GM21528 (cell line): ENCODE results near the gene CD2AP.
"Not testable (repeated sequence)": the region's sequence is repeated elsewhere in the genome, so short reads cannot be mapped to it uniquely, and the experiment has no call there.

ENCODE experiments used
- ATAC-seq: cut with Tn5 transposase; IDR thresholded peaks from one replicate; pipeline ENCODE4 v1.9.1; 2021; ENCODE audit warnings: mild to moderate bottlenecking, moderate library complexity; ENCODE audit not compliant: unreplicated experiment, low FRiP score

Gene CD2AP

GRCh38 chr6:47628448-47629272 is 151.1 kb downstream of the CD2AP start:
- no peak for ATAC-seq

GRCh38 chr6:47629954-47630353 is 152.4 kb downstream of the CD2AP start:
- no peak for ATAC-seq

GRCh38 chr6:47630587-47630986 is 153.0 kb downstream of the CD2AP start:
- ATAC-seq = no peak

DNA sequence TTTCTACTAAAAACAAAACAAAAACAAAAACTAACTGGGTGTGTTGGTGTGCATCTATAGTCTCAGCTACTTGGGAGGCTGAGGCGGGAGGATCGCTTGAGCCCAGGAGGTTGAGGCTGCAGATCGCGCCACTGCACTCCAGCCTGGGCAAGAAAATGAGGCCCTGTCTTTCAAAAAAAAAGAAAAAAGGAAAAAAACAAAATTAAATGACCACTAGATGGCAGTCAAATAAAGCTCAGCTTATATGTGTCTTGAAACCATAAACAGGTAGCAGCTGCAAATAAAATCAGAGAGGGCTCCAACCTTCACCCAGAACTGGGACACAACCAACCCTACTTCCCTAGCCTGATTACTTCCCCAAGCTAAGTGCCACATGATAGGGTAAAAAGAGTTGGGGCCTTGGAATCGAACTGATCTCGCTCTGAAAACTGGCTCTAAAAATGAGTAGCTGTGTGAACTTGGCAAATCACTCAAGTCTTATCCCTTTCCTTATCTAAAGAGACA is 153.7 kb downstream of the CD2AP start:
- ATAC-seq = peak; percentile 56

DNA sequence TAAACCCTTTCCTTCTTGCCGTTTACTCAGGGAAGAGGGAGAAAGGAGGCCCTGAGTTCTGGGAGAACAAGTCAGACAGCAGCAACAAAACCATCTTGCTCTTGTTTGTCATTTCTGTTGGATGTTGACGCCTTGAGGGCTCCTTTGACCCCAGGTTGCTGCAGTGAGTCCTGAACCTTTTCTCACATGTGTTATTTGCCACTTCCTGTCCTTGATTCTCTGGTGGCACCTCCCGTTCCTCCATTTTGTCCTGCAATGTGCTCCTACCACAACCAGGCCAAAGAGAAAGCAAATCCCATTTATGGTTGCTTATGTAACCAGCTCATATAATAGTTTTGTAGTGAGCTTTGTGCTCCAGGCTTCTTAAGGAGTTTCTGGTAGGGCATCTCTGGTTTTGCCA is 154.2 kb downstream of the CD2AP start:
- no peak for ATAC-seq

DNA sequence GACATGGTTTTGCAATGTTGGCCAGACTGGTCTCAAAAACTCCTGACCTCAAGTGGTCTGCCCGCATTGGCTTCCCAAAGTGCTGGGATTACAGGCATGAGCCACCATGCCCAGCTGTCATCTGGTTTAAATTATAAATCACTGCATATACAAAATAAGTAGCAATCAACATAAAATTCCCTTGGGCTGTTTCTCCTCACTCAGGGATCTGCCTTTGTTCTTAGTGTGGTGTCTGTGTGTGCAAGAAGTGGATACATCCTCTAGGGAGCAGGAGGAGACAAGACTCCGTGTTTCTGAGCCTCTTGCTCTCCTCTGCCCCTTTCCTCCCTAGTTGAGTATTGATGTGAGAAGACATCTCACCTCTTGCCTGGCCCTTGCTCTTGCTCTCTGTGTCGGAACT is 155.6 kb downstream of the CD2AP start:
- no peak for ATAC-seq

GRCh38 chr6:47634210-47635047 is 156.8 kb downstream of the CD2AP start:
- ATAC-seq = no peak

GRCh38 chr6:47646689-47647088 is 169.1 kb downstream of the CD2AP start:
- no peak for ATAC-seq

DNA sequence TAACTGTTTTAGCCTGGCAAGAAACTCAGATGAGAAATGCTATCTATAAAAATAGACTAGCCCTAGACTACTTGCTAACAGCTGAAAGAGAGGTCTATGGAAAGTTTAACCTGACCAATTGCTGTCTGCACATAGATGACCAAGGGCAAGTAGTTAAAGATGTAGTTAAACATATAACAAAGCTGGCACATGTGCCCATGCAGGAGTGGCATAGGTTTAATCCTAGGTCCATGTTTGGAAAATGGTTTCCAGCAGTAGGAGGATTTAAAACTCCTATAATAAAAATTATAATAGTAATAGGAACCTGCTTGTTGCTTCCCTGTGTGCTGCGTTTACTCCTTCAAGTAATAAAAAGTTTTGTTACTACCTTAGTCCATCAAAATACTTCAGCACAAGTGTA is 169.6 kb downstream of the CD2AP start:
- no peak for ATAC-seq

GRCh38 chr6:47647626-47648025 is 170.0 kb downstream of the CD2AP start:
- ATAC-seq = not testable (repeated sequence)

- ATAC-seq = no peak
Observed at GRCh38 chr6:47648031-47648430, 170.4 kb downstream of the CD2AP start.

GRCh38 chr6:47650553-47651432 is 173.2 kb downstream of the CD2AP start:
- no peak for ATAC-seq

DNA sequence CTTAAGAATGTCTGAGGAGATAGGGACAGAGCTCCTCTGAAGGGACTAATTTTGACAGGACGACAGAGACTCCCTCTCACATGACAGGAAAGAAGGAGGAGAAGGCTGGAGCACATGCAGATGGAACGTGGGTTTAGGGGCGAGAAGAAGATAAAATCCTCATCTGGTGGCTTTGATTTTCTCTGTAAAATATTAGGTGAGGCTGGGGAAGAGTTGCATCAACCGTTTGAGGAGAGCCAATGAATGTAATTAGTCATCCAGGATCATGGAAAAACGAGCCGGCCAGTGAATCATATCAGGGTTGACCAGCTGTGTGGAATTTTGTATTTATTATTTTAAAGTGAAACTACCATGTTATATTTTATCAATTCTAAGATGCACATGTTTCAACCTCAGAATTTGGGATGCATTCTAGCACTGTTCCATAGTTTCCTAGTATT is 173.9 kb downstream of the CD2AP start:
- ATAC-seq = no peak

DNA sequence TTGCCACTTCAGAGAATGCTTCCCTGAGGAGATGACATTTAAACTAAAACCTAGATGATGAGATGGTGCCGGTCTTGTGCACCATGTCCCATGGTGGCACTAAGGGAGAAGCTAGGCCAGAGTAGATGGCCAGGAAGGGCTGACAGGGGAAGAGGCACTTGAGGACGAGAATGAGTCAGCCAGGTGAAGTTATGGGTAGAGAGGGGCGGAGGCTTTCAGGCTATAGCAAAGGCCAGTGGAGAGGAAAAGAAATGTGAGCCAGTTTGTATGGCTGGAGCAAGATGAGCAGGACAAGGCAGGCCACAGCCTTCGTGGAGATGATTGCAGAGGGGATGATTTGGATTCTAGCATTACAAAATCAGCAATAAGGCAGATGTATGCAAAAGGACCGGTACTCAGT is 176.1 kb downstream of the CD2AP start:
- no peak for ATAC-seq

GRCh38 chr6:47654255-47654654 is 176.7 kb downstream of the CD2AP start:
- no peak for ATAC-seq

DNA sequence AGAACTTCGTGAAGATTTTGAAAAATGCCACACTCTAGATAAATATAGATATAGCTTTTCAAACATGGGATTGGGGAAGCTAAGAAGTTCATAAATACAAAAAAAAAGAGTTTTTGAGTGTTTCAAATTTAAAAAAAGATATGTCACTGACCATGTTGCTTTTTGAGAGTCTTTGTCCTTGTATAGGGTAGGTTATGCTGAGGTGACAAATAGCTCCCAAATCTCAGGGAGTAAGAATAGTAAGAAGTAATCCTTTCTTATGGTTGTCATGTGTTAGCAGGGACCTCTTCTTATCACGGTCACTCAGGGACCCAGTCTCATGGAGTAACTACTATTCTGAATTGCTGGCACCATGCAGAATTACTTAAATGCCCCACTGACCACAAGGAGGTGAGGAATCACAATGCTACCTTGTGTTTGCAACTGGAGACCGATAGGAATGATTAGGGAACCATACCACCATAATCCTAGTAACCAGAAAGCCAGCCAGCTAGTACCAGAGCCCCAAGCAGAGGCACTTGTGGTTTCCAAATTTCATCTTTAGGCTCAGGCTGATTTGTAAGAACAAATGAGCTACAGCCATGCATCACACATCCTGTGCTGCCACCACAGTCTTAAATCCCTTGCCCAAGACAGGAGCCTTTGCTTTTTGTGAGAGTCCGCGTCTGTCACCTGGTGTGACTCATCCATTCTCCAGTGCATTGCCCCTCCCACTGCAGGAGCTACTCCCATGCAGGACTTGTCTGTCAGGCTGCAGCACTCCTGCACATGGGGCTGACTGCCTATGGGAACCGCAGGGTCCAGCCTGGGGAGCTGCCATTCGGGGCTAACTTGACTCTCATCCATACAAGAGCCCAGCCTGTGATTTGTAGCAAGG is 178.4 kb downstream of the CD2AP start:
- no peak for ATAC-seq

- ATAC-seq = no peak
Observed at GRCh38 chr6:47661960-47662359, 184.4 kb downstream of the CD2AP start.

- ATAC-seq = no peak
Observed at GRCh38 chr6:47663462-47664216, 186.1 kb downstream of the CD2AP start.

DNA sequence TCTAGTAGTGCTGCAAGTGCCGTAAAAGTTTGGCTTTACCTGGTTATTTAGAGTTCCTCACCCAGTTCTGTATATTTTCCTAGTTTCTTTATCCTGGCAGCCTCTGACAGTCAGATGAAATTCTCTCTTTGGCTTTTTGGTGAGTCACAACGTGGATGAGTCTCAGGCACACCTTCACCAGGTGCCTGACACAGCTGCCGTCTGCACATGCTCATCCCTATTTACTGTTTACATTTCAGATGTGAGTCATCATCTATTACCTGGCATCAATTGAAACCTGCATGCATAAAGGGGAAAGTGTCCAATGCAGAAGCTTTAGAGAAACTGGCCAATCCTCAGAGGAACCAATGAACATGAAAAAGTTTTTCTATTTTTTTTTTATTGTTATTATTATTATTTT is 187.5 kb downstream of the CD2AP start:
- ATAC-seq = no peak
